H1 (cell line): ENCODE results near the gene IFT20. TPM values are rescaled to one million over a fixed set of nuclear protein-coding genes. Genes with fewer than 3 reads are reported as not detected.

Experiments used
- polyA plus RNA-seq, 7 experiments: library from polyadenylated mRNA; depleted of rRNA in 3 of 7; stranded (reverse) in 5 of 7; unstranded in 2 of 7; fragments of >200 nt in 5 of 7; fragments of 200-250 nt in 2 of 7; gene quantifications; 1 replicate in 5 of 7; 2 replicates in 1 of 7; 4 replicates in 1 of 7; pipeline versions ENCODE4 v1.2.1 to v1.2.3, GENCODE V29; 2011 to 2013; ENCODE audit warnings: missing spikeins in 2 of 7, mixed read lengths in 2 of 7
- total RNA-seq: library from RNA; stranded (reverse); fragmentation: NEBNext Ultra II Directional; extraction: Animal tissue kit (Norgen Biotek cat#: 25700); gene quantifications from 2 replicates; pipeline ENCODE4 v1.2.1, GENCODE V29; 2021
- TF ChIP-seq, protein P1 (sequence below): fragments of 300-600 bp; sonication (generic); IDR thresholded peaks from 2 replicates; pipeline ENCODE4 v1.7.1; 2012; ENCODE audit warnings: low read length, moderate library complexity, mild to moderate bottlenecking, inconsistent platforms; ENCODE audit not compliant: insufficient replicate concordance

Gene IFT20
- total and polyA plus RNA-seq, 2 of the 8 experiments (the other 6 are each of a cell fraction or from before 2014, with no cell fraction given), result 9.0 to 21.0 TPM

DNA sequence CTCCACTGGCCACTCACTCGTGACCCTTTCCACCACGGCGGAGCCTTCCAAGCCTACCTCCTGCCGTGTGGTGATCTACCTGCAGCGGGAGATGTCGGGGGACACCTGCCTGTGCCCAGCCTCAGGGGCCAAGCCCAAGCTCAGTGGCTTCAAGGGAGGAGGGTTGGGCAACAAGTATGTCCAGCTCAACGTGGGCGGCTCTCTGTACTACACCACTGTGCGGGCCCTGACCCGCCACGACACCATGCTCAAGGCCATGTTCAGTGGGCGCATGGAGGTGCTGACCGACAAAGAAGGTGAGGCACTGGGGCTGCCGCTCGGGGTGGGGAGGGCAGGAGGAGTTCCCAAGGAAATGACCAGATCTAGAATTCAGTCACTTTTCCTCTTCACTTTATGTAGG lies 4.2 kb upstream of the IFT20 start (continued):
- TF ChIP-seq, protein P1, sequence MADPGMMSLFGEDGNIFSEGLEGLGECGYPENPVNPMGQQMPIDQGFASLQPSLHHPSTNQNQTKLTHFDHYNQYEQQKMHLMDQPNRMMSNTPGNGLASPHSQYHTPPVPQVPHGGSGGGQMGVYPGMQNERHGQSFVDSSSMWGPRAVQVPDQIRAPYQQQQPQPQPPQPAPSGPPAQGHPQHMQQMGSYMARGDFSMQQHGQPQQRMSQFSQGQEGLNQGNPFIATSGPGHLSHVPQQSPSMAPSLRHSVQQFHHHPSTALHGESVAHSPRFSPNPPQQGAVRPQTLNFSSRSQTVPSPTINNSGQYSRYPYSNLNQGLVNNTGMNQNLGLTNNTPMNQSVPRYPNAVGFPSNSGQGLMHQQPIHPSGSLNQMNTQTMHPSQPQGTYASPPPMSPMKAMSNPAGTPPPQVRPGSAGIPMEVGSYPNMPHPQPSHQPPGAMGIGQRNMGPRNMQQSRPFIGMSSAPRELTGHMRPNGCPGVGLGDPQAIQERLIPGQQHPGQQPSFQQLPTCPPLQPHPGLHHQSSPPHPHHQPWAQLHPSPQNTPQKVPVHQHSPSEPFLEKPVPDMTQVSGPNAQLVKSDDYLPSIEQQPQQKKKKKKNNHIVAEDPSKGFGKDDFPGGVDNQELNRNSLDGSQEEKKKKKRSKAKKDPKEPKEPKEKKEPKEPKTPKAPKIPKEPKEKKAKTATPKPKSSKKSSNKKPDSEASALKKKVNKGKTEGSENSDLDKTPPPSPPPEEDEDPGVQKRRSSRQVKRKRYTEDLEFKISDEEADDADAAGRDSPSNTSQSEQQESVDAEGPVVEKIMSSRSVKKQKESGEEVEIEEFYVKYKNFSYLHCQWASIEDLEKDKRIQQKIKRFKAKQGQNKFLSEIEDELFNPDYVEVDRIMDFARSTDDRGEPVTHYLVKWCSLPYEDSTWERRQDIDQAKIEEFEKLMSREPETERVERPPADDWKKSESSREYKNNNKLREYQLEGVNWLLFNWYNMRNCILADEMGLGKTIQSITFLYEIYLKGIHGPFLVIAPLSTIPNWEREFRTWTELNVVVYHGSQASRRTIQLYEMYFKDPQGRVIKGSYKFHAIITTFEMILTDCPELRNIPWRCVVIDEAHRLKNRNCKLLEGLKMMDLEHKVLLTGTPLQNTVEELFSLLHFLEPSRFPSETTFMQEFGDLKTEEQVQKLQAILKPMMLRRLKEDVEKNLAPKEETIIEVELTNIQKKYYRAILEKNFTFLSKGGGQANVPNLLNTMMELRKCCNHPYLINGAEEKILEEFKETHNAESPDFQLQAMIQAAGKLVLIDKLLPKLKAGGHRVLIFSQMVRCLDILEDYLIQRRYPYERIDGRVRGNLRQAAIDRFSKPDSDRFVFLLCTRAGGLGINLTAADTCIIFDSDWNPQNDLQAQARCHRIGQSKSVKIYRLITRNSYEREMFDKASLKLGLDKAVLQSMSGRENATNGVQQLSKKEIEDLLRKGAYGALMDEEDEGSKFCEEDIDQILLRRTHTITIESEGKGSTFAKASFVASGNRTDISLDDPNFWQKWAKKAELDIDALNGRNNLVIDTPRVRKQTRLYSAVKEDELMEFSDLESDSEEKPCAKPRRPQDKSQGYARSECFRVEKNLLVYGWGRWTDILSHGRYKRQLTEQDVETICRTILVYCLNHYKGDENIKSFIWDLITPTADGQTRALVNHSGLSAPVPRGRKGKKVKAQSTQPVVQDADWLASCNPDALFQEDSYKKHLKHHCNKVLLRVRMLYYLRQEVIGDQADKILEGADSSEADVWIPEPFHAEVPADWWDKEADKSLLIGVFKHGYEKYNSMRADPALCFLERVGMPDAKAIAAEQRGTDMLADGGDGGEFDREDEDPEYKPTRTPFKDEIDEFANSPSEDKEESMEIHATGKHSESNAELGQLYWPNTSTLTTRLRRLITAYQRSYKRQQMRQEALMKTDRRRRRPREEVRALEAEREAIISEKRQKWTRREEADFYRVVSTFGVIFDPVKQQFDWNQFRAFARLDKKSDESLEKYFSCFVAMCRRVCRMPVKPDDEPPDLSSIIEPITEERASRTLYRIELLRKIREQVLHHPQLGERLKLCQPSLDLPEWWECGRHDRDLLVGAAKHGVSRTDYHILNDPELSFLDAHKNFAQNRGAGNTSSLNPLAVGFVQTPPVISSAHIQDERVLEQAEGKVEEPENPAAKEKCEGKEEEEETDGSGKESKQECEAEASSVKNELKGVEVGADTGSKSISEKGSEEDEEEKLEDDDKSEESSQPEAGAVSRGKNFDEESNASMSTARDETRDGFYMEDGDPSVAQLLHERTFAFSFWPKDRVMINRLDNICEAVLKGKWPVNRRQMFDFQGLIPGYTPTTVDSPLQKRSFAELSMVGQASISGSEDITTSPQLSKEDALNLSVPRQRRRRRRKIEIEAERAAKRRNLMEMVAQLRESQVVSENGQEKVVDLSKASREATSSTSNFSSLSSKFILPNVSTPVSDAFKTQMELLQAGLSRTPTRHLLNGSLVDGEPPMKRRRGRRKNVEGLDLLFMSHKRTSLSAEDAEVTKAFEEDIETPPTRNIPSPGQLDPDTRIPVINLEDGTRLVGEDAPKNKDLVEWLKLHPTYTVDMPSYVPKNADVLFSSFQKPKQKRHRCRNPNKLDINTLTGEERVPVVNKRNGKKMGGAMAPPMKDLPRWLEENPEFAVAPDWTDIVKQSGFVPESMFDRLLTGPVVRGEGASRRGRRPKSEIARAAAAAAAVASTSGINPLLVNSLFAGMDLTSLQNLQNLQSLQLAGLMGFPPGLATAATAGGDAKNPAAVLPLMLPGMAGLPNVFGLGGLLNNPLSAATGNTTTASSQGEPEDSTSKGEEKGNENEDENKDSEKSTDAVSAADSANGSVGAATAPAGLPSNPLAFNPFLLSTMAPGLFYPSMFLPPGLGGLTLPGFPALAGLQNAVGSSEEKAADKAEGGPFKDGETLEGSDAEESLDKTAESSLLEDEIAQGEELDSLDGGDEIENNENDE, result no peak
